ENCODE measurements around the gene CEP19. TPM values are rescaled to one million over a fixed set of nuclear protein-coding genes. Genes with fewer than 3 reads are reported as not detected.

CEP19 gene
- total and polyA plus RNA-seq, 2 of the 8 experiments (the other 6 are each of a cell fraction or from before 2014, with no cell fraction given): 0.95 to 1.6 TPM

DNA sequence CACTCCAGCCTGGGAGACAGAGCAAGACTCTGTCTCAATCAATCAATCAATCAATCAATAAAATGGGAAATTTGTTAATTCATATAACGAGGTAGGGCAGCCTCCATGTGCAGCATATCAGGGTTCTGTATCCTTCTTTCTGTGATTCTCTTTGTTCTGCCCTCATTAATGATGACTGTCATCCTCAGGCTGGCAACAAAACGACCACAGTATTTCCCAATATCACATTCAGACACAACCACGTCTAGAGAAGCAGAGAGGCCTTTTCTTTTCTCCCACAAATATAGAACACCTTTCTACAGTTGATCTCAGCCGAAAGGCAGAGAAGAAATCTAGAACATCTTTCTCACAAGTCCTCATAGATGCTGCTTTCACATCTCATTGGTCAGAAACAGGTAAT lies 11.2 kb downstream of the CEP19 start:
- no peak for FAIRE-seq
- no peak overlapping the region for H2AFZ ChIP-seq (ENCODE audit: low read length)
- POLR2A ChIA-PET (ENCODE audit: partially characterized antibody): no interaction called here
- no peak overlapping the region for H3K27ac ChIP-seq (ENCODE audit: low read depth, low read length)
- WGBS, 2 experiments (ENCODE audit: extremely low coverage in 1 of 2, insufficient coverage in 1 of 2, insufficient read length in 1 of 2, insufficient replicate concordance in 2 of 2, low coverage in 1 of 2, low lambda C conversion rate in 2 of 2, missing lambda C conversion rate in 1 of 2): 85% methylated on average over 4 of the region's 4 CpGs; no CpG with 5 or more reads in 1 of the 2 experiments
- H4K5ac ChIP-seq (ENCODE audit: insufficient read length, low read depth, low read length): no peak overlapping the region
- no peak overlapping the region for H3K14ac ChIP-seq (ENCODE audit: insufficient read length)
- H3K23ac ChIP-seq (ENCODE audit: insufficient read length): no peak overlapping the region
- H3K4me1 ChIP-seq (replicated peaks in 1 of 4; ENCODE audit: control insufficient read depth in 3 of 4, insufficient read depth in 4 of 4, low read length in 3 of 4): no peaks in the 10 kb centered on the region
- CTCF ChIA-PET (ENCODE audit: partially characterized antibody): interaction anchor here (2.8 kb wide), 1 partner anchor 16 kb away, joined by 8 read pairs; no protein-coding TSS in a partner anchor
- no peak overlapping the region for H2BK120ac ChIP-seq (replicated peaks; ENCODE audit: low read depth, low read length)
- no peak overlapping the region for H3K4me2 ChIP-seq (ENCODE audit: insufficient read depth in 1 of 2, low read depth in 2 of 2, low read length in 2 of 2)
- no peaks in the 10 kb centered on the region for H3K79me1 ChIP-seq (ENCODE audit: low read depth, low read length)
- no peak overlapping the region for H2BK20ac ChIP-seq (ENCODE audit: low read length)
- TF ChIP-seq EGR1 (IDR thresholded peaks at IDR 0.05; ENCODE audit: borderline replicate concordance, low read depth, low read length) (no peak), ATF2 (IDR thresholded peaks at IDR 0.05; ENCODE audit: low read length) (no peak), GABPA (IDR thresholded peaks at IDR 0.05; ENCODE audit: borderline replicate concordance, insufficient read depth, low read length) (no peak), YY1 (IDR thresholded peaks at IDR 0.05; ENCODE audit: low read depth, low read length) (no peak), ASH2L (IDR thresholded peaks at IDR 0.05; ENCODE audit: low read length) (no peak)
- no peak overlapping the region for H3K4ac ChIP-seq (replicated peaks; ENCODE audit: insufficient read length, low read depth, low read length)
- H4K91ac ChIP-seq (replicated peaks; ENCODE audit: insufficient read length, low read length): no peak overlapping the region
- H4K20me1 ChIP-seq (replicated peaks in 1 of 2; ENCODE audit: control insufficient read depth in 1 of 2, insufficient read depth in 2 of 2, low read length in 2 of 2): no peaks in the 10 kb centered on the region
- no peak overlapping the region for H2BK5ac ChIP-seq (ENCODE audit: low read depth, low read length)
- H3K56ac ChIP-seq (replicated peaks; ENCODE audit: insufficient read length, low read depth, low read length): no peak overlapping the region
- no peaks in the 10 kb centered on the region for H3K36me3 ChIP-seq (ENCODE audit: control insufficient read depth in 2 of 4, insufficient read depth in 4 of 4, low read length in 3 of 4)
- H3K9ac ChIP-seq (replicated peaks in 1 of 4; ENCODE audit: extremely low read depth in 1 of 4, low read depth in 3 of 4, low read length in 3 of 4): no peak overlapping the region
- H2AK5ac ChIP-seq (ENCODE audit: low read depth, low read length): no peak overlapping the region
- no peaks in the 10 kb centered on the region for H3K27me3 ChIP-seq (replicated peaks in 1 of 4; ENCODE audit: control insufficient read depth in 3 of 4, extremely low read depth in 1 of 4, insufficient read depth in 3 of 4, low read length in 3 of 4)
- H3K18ac ChIP-seq (ENCODE audit: extremely low read depth, low read length): no peak overlapping the region
- no peaks in the 10 kb centered on the region for H3K23me2 ChIP-seq (ENCODE audit: low read depth, low read length)
- H3K4me3 ChIP-seq (ENCODE audit: extremely low read depth in 1 of 4, insufficient read depth in 2 of 4, low read depth in 3 of 4, low read length in 4 of 4): no peak overlapping the region
- H3K79me2 ChIP-seq (ENCODE audit: control insufficient read depth in 1 of 2, insufficient read depth in 2 of 2, low read length in 2 of 2): no peaks in the 10 kb centered on the region
- no peak for DNase-seq (ENCODE audit: low read depth in 1 of 2, low spot score in 2 of 2)
- H4K8ac ChIP-seq (ENCODE audit: extremely low read depth, insufficient read depth, low read length): no peak overlapping the region
- no peak overlapping the region for H2BK12ac ChIP-seq (ENCODE audit: low read depth, low read length)
- no peaks in the 10 kb centered on the region for H3K9me3 ChIP-seq (ENCODE audit: insufficient read depth in 2 of 2, low read depth in 1 of 2, low read length in 1 of 2)
- no peak overlapping the region for H2BK15ac ChIP-seq (ENCODE audit: low read length)
